Measurements from ENCODE around the gene OPALIN.

The OPALIN gene

GRCh38 chr10:96400465-96400864, 41.7 kb upstream of the OPALIN start:
- no peak overlapping the region for H3K4me3 ChIP-seq (ENCODE audit: low read length, poor library complexity, severe bottlenecking)
- H3K4me2 ChIP-seq (ENCODE audit: low read depth, low read length, poor library complexity, severe bottlenecking): no peak overlapping the region
- H3F3A ChIP-seq (ENCODE audit: low read depth): no peaks in the 10 kb centered on the region
- H3K9me3 ChIP-seq (ENCODE audit: insufficient read depth, low read depth, low read length): no peaks in the 10 kb centered on the region
- no peaks in the 10 kb centered on the region for H3K27me3 ChIP-seq (ENCODE audit: insufficient read depth, low read length, poor library complexity, severe bottlenecking)
- no peaks in the 10 kb centered on the region for H3K79me2 ChIP-seq (ENCODE audit: insufficient read depth, low read length)
- no peak overlapping the region for H2AFZ ChIP-seq (ENCODE audit: low read length)
- no peaks in the 10 kb centered on the region for H3K36me3 ChIP-seq (ENCODE audit: insufficient read depth, low read length)
- H3K9ac ChIP-seq (ENCODE audit: low read depth, low read length, poor library complexity, severe bottlenecking): no peak overlapping the region
- H3K9me2 ChIP-seq (replicated peaks; ENCODE audit: low read depth, low read length): no peaks in the 10 kb centered on the region
- no peaks in the 10 kb centered on the region for H4K20me1 ChIP-seq (ENCODE audit: insufficient read depth, low read length, poor library complexity, severe bottlenecking)
- no peaks in the 10 kb centered on the region for H3K4me1 ChIP-seq (ENCODE audit: insufficient read depth, low read length, poor library complexity, severe bottlenecking)
- no peak for TF ChIP-seq EZH2phosphoT487 (IDR thresholded peaks at IDR 0.05; ENCODE audit: borderline replicate concordance)
- no peak for TF ChIP-seq CTCF (conservative IDR thresholded peaks at IDR 0.05; ENCODE audit: low read length)

- H3K36me3 ChIP-seq (ENCODE audit: insufficient read depth, low read length): no peaks in the 10 kb centered on the region
- TF ChIP-seq CTCF (conservative IDR thresholded peaks at IDR 0.05; ENCODE audit: low read length): no peak
- no peak for TF ChIP-seq EZH2phosphoT487 (IDR thresholded peaks at IDR 0.05; ENCODE audit: borderline replicate concordance)
- H3K9ac ChIP-seq (ENCODE audit: low read depth, low read length, poor library complexity, severe bottlenecking): no peak overlapping the region
- H3K27me3 ChIP-seq (ENCODE audit: insufficient read depth, low read length, poor library complexity, severe bottlenecking): no peaks in the 10 kb centered on the region
- no peaks in the 10 kb centered on the region for H3K4me1 ChIP-seq (ENCODE audit: insufficient read depth, low read length, poor library complexity, severe bottlenecking)
- no peak overlapping the region for H2AFZ ChIP-seq (ENCODE audit: low read length)
- H4K20me1 ChIP-seq (ENCODE audit: insufficient read depth, low read length, poor library complexity, severe bottlenecking): no peaks in the 10 kb centered on the region
- H3K9me3 ChIP-seq (ENCODE audit: insufficient read depth, low read depth, low read length): no peaks in the 10 kb centered on the region
- H3K4me2 ChIP-seq (ENCODE audit: low read depth, low read length, poor library complexity, severe bottlenecking): no peak overlapping the region
- H3K79me2 ChIP-seq (ENCODE audit: insufficient read depth, low read length): no peaks in the 10 kb centered on the region
- H3F3A ChIP-seq (ENCODE audit: low read depth): no peaks in the 10 kb centered on the region
- no peaks in the 10 kb centered on the region for H3K9me2 ChIP-seq (replicated peaks; ENCODE audit: low read depth, low read length)
- no peak overlapping the region for H3K4me3 ChIP-seq (ENCODE audit: low read length, poor library complexity, severe bottlenecking)
Measured at GRCh38 chr10:96397902-96398301, 39.1 kb upstream of the OPALIN start.

- Histone ChIP-seq H3K36me3 (ENCODE audit: insufficient read depth, low read length) (no peaks in the 10 kb centered on the region), H3F3A (ENCODE audit: low read depth) (no peaks in the 10 kb centered on the region), H3K9me3 (ENCODE audit: insufficient read depth, low read depth, low read length) (no peaks in the 10 kb centered on the region), H3K4me1 (ENCODE audit: insufficient read depth, low read length, poor library complexity, severe bottlenecking) (no peaks in the 10 kb centered on the region), H3K27me3 (ENCODE audit: insufficient read depth, low read length, poor library complexity, severe bottlenecking) (no peaks in the 10 kb centered on the region), H3K79me2 (ENCODE audit: insufficient read depth, low read length) (no peaks in the 10 kb centered on the region), H3K9me2 (replicated peaks; ENCODE audit: low read depth, low read length) (no peaks in the 10 kb centered on the region), H2AFZ (ENCODE audit: low read length) (no peak overlapping the region), H3K9ac (ENCODE audit: low read depth, low read length, poor library complexity, severe bottlenecking) (no peak overlapping the region), H3K4me2 (ENCODE audit: low read depth, low read length, poor library complexity, severe bottlenecking) (no peak overlapping the region), H4K20me1 (ENCODE audit: insufficient read depth, low read length, poor library complexity, severe bottlenecking) (no peaks in the 10 kb centered on the region), H3K4me3 (ENCODE audit: low read length, poor library complexity, severe bottlenecking) (no peak overlapping the region)
- TF ChIP-seq CTCF (conservative IDR thresholded peaks at IDR 0.05; ENCODE audit: low read length): peak; percentile 84
- TF ChIP-seq EZH2phosphoT487 (IDR thresholded peaks at IDR 0.05; ENCODE audit: borderline replicate concordance): no peak
Measured at GRCh38 chr10:96395931-96396877, 37.4 kb upstream of the OPALIN start.
